Islet of Langerhans (tissue), 1 donor: ENCODE data around the gene PTPN18.

Experiments
- FAIRE-seq: peaks from one replicate; lab custom pipeline; 2011; peaks lifted over from hg19 to GRCh38; lab: Jason Lieb, UNC

Gene PTPN18

GRCh38 chr2:130366720-130367119, 10.9 kb downstream of the PTPN18 start:
- no peak for FAIRE-seq

GRCh38 chr2:130368786-130369185, 12.9 kb downstream of the PTPN18 start:
- FAIRE-seq = no peak

- no peak for FAIRE-seq
These were observed 13.6 kb downstream of the PTPN18 start for GRCh38 chr2:130369311-130369964.

DNA sequence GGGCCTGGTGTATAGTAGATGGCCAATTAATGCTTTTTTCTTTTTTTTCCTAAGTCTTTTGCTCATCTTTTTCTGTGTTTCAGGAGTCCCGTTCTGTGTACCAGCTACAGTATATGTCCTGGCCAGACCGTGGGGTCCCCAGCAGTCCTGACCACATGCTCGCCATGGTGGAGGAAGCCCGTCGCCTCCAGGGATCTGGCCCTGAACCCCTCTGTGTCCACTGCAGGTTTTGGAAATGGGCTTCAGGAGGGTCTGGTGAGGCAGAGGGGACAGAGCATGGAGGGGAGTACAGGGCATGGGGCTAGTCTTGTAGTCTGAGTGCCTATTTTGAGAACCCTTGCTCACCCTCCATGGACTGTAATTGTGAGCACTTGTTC, 14.1 kb downstream of the PTPN18 start:
- FAIRE-seq = no peak

DNA sequence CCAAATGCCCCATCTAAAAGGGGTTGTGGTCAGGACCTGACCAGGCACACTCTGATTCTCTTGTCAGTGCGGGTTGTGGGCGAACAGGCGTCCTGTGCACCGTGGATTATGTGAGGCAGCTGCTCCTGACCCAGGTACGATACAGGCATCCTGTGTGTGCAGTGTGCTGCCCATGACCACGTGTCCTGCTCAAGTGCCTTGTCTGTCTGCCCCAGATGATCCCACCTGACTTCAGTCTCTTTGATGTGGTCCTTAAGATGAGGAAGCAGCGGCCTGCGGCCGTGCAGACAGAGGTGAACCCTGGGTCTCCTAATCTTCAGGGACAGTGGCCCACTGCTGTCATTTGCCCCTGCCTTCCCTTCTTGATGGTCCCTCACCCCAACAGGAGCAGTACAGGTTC, 14.6 kb downstream of the PTPN18 start:
- no peak for FAIRE-seq

DNA sequence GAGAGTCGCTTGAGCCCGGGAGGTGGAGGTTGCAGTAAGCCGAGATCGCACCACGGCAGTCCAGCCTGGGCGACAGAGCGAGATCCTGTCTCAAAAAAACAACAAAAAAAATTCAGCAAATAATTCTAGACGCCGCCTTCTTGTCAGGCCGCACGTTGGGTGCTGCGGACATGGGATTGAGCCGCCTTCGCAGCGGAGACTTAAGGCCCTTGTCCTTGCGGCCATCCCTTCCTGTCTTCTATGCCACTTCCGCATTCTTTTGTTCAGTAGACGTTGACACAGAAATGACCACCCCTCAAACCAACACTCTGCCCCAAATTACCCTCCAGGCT, 15.8 kb downstream of the PTPN18 start:
- no peak for FAIRE-seq

DNA sequence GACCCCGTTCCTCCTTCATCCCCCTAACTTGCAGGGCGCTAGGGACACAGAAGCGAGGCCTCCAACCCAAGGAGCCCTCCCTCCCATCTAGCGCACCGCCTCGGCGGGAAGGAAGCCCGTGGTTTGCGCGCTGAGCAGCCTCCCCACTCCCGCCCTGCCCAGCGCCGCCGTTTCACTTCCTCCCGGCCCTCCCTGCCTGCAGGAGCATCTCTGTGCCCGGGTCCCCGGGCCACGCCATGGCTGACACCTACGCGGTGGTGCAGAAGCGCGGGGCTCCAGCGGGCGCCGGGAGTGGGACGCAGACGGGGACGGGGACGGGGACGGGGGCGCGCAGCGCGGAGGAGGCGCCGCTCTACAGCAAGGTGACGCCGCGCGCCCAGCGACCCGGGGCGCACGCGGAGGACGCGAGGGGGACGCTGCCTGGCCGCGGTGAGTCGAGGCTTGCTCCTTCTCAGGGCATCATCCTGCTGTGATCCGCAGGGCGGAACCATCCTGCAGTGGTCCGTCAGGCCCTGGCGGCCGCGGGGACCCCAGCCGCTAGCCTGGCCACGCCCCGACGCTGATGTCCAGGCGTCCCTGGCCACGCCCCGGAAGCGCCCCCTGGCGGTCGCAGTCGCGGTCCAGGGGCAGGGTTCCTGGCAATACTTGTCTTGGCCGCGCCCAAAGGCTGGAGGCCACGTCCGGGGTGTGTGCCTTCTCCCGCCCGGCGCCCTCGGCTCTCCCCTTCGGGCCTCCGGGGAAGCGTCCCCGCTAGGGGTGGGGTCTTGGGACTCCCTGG, 16.4 kb downstream of the PTPN18 start:
- FAIRE-seq = no peak

DNA sequence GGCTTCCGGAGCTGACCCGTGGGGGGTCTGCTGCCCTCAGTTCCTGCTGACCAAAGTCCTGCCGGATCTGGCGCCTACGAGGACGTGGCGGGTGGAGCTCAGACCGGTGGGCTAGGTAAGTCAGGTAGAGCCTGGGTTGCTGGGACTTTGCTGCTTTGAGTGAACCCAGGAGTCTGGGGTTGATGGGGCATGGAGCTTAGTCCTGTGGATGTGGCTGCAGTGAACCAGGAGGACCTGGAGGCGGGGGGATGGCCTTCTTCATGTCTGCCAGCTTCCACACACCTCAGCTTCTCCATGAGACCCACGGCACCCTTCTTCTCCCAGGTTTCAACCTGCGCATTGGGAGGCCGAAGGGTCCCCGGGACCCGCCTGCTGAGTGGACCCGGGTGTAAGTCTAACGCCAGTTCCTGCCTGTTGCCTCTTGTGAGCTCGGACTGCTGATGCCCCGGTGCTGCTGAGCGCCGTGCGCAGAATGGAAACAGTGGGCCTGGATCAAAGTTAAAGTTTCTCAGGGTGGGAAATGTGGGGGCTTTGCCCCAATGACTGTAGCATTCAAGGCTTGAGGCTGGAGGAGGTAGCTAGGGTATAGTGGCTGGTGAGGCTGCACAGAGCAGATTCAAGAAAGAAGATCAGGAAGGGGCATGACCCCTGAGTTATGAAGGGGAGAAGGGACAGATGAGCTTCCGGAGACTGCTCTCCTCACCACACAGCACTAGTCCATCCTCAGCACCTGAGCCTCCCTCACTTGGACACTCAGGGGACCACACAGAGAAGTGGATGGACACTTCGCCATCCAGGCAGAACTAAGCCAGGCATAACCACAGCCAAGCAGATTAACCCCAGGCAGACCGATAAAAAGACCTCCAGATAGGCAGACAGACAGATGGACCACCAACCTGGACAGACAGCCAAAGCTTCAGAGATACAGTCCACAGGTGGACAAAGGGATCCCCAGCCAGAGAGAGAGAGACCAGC, 17.3 kb downstream of the PTPN18 start:
- FAIRE-seq = no peak

GRCh38 chr2:130373808-130374365, 18.0 kb downstream of the PTPN18 start:
- FAIRE-seq = no peak

DNA sequence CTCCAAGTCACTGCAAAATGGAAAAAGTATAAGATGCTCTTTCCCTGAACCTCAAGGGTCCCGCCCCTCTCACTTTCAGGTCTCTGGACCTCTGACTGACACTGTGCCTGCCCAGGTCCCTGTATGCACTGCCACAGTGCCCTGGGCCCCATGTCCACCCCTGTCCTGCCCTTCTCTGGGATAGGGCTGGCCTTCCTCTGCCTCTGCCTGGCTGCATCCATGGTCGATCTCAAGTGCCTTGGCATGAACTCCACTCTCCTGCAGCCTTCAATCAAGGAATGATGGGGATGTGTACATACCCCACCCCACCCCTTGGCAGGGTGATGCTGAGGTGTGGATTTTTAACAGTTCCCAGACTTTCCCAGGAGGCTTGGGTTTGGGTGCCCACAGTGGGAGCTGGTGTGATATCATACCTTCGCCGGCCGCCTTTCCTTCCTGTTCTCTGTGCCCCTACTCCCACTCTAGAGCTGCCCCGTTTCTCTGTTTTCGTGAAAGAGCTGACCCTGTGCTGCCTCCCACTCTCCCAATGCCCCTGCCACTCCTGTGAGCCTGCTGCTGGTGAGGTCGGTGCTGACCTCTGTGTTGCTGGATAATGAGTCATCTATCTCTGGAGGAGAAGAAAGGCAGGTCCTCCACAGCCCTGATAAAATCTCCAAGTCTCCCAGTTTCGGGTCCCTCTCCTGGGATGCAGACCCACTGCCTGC, 18.9 kb downstream of the PTPN18 start:
- no peak for FAIRE-seq

- FAIRE-seq = no peak
These were observed 19.7 kb downstream of the PTPN18 start for GRCh38 chr2:130375291-130376266.

- FAIRE-seq = no peak
These were observed 20.8 kb downstream of the PTPN18 start for GRCh38 chr2:130376433-130377293.

GRCh38 chr2:130377491-130377890, 21.6 kb downstream of the PTPN18 start:
- FAIRE-seq = no peak

GRCh38 chr2:130378206-130378897, 22.5 kb downstream of the PTPN18 start:
- FAIRE-seq = no peak

DNA sequence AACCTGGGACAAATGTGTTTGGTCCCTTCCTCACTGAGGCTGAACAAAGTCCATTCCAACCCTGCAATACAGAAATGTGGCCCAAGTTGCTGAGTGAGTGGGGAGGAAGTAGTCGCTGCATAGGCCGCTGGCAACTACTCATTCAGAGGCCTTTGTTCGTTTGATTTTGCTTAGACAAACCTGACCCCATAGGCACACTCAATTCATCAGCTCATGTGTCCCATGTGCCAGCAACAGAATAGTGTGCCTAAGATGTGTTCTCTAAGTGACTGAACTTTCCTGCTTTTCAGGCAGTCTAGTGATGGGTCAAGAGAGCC, 23.0 kb downstream of the PTPN18 start:
- no peak for FAIRE-seq

DNA sequence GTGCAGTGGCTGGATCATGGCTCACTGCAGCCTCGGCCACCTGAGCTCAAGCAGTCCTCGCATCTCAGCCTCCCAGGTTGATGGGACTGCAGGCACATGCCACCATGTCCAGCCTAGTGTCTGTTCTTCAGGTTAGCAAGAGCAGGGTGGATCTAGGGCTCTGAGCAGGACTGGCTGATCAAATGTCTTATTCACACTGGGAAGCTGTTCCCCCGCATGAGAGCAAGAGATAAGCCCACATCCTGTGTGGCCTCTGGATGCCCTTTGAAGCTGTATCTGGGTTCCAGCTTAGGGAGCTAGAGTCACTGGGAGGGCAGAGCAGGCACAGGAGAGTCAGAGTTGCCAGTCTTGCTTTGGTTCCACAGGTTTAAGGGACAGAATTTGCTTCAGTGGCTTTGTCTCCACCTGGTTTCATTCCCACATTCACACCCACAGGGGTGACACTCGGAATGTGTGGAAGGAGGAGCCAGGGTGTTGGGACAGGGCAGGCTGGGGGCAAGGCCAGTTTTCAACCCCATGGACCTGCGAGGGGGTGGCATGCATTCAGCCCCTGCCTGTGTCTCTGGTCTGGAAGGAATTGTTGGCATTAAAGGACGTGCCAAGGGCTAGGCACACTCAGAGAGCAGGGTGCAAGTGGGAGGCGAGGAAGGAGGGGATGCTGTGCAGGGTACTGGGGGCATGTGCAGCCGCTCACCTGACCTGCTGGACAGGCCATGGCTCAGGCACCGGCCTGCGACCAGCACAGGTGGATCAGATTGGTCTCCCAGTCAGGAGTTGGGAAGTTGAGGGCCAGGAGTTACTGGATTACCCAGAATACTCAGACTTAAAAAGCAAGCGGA, 24.5 kb downstream of the PTPN18 start:
- FAIRE-seq = no peak

GRCh38 chr2:130381145-130381544, 25.3 kb downstream of the PTPN18 start:
- no peak for FAIRE-seq

GRCh38 chr2:130381619-130382018, 25.8 kb downstream of the PTPN18 start:
- no peak for FAIRE-seq
